ENCODE results near the gene RASIP1.

DNA sequence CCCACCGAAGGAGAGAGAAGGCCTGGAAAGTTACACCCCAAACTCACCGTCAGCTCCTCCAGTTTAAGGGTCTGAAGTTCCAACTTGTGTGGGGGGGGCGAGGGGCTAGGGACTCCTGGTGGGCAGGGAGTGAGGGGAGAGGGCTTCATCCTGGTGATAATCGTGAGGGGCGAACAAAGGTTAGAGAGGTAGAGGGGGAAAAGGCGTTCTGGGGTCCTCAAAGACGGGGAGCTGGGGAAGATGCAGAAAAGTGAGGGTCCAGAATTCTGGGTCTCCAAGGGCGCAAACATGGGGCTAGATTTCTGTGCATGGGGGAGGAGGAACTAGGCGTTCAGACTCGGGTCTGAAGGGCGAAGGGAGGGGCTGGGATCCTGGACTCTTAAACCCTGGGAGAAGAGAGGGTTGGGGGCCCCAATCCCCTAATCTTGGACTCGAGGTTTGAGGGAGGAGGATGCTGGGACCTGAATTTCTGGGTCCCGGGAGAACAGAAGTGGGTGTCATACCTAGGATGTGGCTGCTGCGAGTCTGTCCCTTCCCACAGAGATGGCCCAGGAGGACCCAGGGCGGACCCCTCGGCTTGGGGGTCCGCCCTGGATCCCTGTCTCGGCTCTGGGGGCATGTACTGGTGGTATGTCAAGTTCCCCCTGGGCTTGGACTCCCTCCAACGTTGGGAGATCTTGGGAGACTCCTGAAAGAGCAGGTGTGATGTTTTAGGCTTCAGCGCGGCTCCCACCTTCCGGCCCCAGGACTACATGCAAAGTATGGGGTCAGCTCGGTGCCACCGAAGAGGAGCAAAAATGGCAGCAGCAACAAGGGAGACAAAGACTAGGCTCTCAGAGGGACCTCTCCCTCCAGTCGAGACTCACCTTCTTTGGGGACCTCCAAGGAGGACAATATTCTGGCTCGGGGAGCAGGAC, 25.4 kb downstream of the RASIP1 start:
- TF ChIP-seq, protein P1, sequence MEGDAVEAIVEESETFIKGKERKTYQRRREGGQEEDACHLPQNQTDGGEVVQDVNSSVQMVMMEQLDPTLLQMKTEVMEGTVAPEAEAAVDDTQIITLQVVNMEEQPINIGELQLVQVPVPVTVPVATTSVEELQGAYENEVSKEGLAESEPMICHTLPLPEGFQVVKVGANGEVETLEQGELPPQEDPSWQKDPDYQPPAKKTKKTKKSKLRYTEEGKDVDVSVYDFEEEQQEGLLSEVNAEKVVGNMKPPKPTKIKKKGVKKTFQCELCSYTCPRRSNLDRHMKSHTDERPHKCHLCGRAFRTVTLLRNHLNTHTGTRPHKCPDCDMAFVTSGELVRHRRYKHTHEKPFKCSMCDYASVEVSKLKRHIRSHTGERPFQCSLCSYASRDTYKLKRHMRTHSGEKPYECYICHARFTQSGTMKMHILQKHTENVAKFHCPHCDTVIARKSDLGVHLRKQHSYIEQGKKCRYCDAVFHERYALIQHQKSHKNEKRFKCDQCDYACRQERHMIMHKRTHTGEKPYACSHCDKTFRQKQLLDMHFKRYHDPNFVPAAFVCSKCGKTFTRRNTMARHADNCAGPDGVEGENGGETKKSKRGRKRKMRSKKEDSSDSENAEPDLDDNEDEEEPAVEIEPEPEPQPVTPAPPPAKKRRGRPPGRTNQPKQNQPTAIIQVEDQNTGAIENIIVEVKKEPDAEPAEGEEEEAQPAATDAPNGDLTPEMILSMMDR (IDR thresholded peaks at IDR 0.05): no peak
- TF ChIP-seq PHF8 (IDR thresholded peaks at IDR 0.05; ENCODE audit: borderline replicate concordance, low read depth) (no peak), FOSL2 (IDR thresholded peaks at IDR 0.05) (no peak), FOSL2 (CRISPR knock-in tag; IDR thresholded peaks at IDR 0.05) (no peak), POLR2A (IDR thresholded peaks at IDR 0.05; ENCODE audit: low read length) (no peak), ZFP36 (IDR thresholded peaks at IDR 0.05; ENCODE audit: borderline replicate concordance, partially characterized antibody) (no peak), HOXA7 (CRISPR knock-in tag; IDR thresholded peaks at IDR 0.05) (no peak), CHD2 (IDR thresholded peaks at IDR 0.05; ENCODE audit: low read length, partially characterized antibody) (no peak), RAD21 (conservative IDR thresholded peaks at IDR 0.05 in 1 of 2, IDR thresholded peaks at IDR 0.05 in 1 of 2) (no peak), ZNF302 (CRISPR knock-in tag; IDR thresholded peaks at IDR 0.05) (no peak)
- TF ChIP-seq, protein P2, sequence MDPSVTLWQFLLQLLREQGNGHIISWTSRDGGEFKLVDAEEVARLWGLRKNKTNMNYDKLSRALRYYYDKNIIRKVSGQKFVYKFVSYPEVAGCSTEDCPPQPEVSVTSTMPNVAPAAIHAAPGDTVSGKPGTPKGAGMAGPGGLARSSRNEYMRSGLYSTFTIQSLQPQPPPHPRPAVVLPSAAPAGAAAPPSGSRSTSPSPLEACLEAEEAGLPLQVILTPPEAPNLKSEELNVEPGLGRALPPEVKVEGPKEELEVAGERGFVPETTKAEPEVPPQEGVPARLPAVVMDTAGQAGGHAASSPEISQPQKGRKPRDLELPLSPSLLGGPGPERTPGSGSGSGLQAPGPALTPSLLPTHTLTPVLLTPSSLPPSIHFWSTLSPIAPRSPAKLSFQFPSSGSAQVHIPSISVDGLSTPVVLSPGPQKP (IDR thresholded peaks at IDR 0.05; ENCODE audit: low read depth, low read length): no peak
- TF ChIP-seq, protein P3, sequence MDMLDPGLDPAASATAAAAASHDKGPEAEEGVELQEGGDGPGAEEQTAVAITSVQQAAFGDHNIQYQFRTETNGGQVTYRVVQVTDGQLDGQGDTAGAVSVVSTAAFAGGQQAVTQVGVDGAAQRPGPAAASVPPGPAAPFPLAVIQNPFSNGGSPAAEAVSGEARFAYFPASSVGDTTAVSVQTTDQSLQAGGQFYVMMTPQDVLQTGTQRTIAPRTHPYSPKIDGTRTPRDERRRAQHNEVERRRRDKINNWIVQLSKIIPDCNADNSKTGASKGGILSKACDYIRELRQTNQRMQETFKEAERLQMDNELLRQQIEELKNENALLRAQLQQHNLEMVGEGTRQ (IDR thresholded peaks at IDR 0.05): no peak
